Prostate gland (tissue), 2 donors: ENCODE results near the gene PRELID1. TPM values are rescaled to one million over a fixed set of nuclear protein-coding genes. Genes with fewer than 3 reads are reported as not detected.

ENCODE experiments used
- DNase-seq: peaks from one replicate; pipeline ENCODE4 v3.0.0-alpha.2; 2019; ENCODE audit warnings: low spot score
- H3K27ac ChIP-seq, 2 donors: fragments of 200-600 bp; sonication (generic); 2 replicates each; pipeline ENCODE4 v1.5.1; 2017 to 2019
- H3K27me3 ChIP-seq: fragments of 200-600 bp; sonication (generic); replicated peaks from 2 replicates; pipeline ENCODE4 v1.5.1; 2019; ENCODE audit not compliant: insufficient read depth
- H3K36me3 ChIP-seq, 2 donors: fragments of 200-600 bp; sonication (generic); 1 replicate in 1 of 2; 2 replicates in 1 of 2; pipeline versions ENCODE4 v1.5.1 to v1.8.1; 2017 to 2019
- H3K4me1 ChIP-seq: fragments of 200-600 bp; sonication (generic); replicated peaks from 2 replicates; pipeline ENCODE4 v1.5.1; 2019
- H3K4me3 ChIP-seq, 2 donors: fragments of 200-600 bp; sonication (generic); 2 replicates each; pipeline ENCODE4 v1.5.1; 2017 to 2019
- H3K9me3 ChIP-seq: fragments of 200-600 bp; sonication (generic); 2 replicates; pipeline ENCODE4 v1.5.1; 2017
- CTCF ChIP-seq, 4 experiments: fragments of 200-600 bp in 2 of 4; fragments of 450-650 bp in 2 of 4; sonication (generic) in 2 of 4; IDR thresholded peaks; 1 replicate in 3 of 4; 2 replicates in 1 of 4; pipeline ENCODE4 v1.5.1; 2016 to 2019; ENCODE audit warnings: antibody characterized with exemption in 4 of 4, mild to moderate bottlenecking in 2 of 4, moderate library complexity in 2 of 4
- POLR2A ChIP-seq: fragments of 450-650 bp; IDR thresholded peaks from one replicate; pipeline ENCODE4 v1.6.1; 2016; ENCODE audit warnings: antibody characterized with exemption, mild to moderate bottlenecking
- POLR2AphosphoS5 ChIP-seq: sonication (generic); formaldehyde crosslinking; IDR thresholded peaks from one replicate; pipeline ENCODE4 v1.6.1; 2017; ENCODE audit warnings: antibody characterized with exemption
- WGBS: methylation state at CpG from one replicate; pipeline ENCODE4 v1.1.5; 2018; 5-methylcytosine and 5-hydroxymethylcytosine counted together
- intact Hi-C: fragments of 100-400 bp; cut with DNase I; formaldehyde crosslinking; loops from one replicate; pipeline ENCODE4 v1.14.2; 2022
- total RNA-seq, 2 donors: library from RNA; depleted of rRNA; stranded (reverse); fragments of >200 nt; gene quantifications; one replicate each; pipeline ENCODE4 v1.1.0, GENCODE V29; 2016

PRELID1 gene
- total RNA-seq, 2 donors from 2014 or later, result 76.5 to 95.8 TPM

- Histone ChIP-seq H3K4me1 (peaks cover 11% of the 10 kb centered on the region), H3K27me3 (no peaks in the 10 kb centered on the region), H3K9me3 (no peaks in the 10 kb centered on the region), H3K27ac (no peak overlapping the region), H3K36me3 (no peaks in the 10 kb centered on the region), H3K4me3 (no peak overlapping the region)
- intact Hi-C loops, result loop anchor here (5.0 kb wide), 1 partner anchor 44 kb away; the partner anchor contains the start of gene RGS14
- 91% methylated on average over 15 of the region's 15 CpGs for WGBS
- TF ChIP-seq POLR2A (no peak), POLR2AphosphoS5 (no peak), CTCF (IDR thresholded peaks at IDR 0.05) (no peak)
- DNase-seq, result no peak
Measured at GRCh38 chr5:177313561-177314259, 10.1 kb downstream of the PRELID1 start.

- DNase-seq, result no peak
- peaks cover 11% of the 10 kb centered on the region for H3K4me1 ChIP-seq
- TF ChIP-seq CTCF (IDR thresholded peaks at IDR 0.05) (no peak), POLR2A (no peak), POLR2AphosphoS5 (no peak)
- H3K27me3 ChIP-seq, result no peaks in the 10 kb centered on the region
- intact Hi-C loops, result loop anchor here (5.0 kb wide), 2 partner anchors 43 to 143 kb away; partner anchors contain the start of gene RGS14
- no peak overlapping the region for H3K27ac ChIP-seq
- no peak overlapping the region for H3K4me3 ChIP-seq
- H3K9me3 ChIP-seq, result no peaks in the 10 kb centered on the region
- H3K36me3 ChIP-seq, result no peaks in the 10 kb centered on the region
- WGBS, result 87% methylated on average over 18 of the region's 18 CpGs
Measured at GRCh38 chr5:177314376-177315342, 11.1 kb downstream of the PRELID1 start.

DNA sequence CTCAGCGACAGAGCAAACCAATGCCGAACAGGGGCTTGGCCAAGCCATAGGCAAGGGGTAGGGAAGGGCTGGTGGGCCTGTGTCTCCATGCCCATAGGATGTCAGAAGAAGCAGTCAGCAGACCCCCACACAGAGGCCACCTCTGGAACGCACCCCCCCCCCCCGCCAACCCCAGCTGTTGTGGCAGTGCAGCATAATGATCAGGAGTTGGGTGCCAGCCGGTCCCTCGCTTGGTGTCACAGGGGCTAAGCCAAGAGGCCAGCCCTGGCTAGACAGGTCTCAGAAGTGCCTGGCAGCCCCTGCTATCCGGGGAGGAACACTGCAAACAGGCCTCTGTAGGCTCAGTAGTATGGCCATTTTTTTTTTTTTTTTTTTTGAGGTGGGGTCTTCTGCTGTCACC is 11.8 kb downstream of the PRELID1 start:
- 88% methylated on average over 7 of the region's 7 CpGs for WGBS
- Histone ChIP-seq H3K4me1 (peaks cover 11% of the 10 kb centered on the region), H3K36me3 (no peaks in the 10 kb centered on the region), H3K4me3 (no peak overlapping the region), H3K9me3 (no peaks in the 10 kb centered on the region), H3K27me3 (no peaks in the 10 kb centered on the region), H3K27ac (no peak overlapping the region)
- intact Hi-C loops, result loop anchor here (5.0 kb wide), 1 partner anchor 142 kb away; no protein-coding TSS in a partner anchor
- TF ChIP-seq POLR2AphosphoS5 (no peak), CTCF (IDR thresholded peaks at IDR 0.05) (no peak), POLR2A (no peak)
- DNase-seq, result no peak

GRCh38 chr5:177316005-177316404 is 12.4 kb downstream of the PRELID1 start:
- H3K27me3 ChIP-seq, result no peaks in the 10 kb centered on the region
- no peak for TF ChIP-seq CTCF (IDR thresholded peaks at IDR 0.05)
- no peak for TF ChIP-seq POLR2A
- no peak for TF ChIP-seq POLR2AphosphoS5
- WGBS, result 97% methylated on average over 3 of the region's 3 CpGs
- no peak for DNase-seq
- H3K36me3 ChIP-seq, result no peaks in the 10 kb centered on the region
- intact Hi-C loops, result loop anchor here (5.0 kb wide), 1 partner anchor 141 kb away; no protein-coding TSS in a partner anchor
- no peak overlapping the region for H3K4me3 ChIP-seq
- H3K27ac ChIP-seq, result no peak overlapping the region
- peaks cover 10% of the 10 kb centered on the region for H3K4me1 ChIP-seq
- no peaks in the 10 kb centered on the region for H3K9me3 ChIP-seq
